ENCODE measurements around the gene UGT1A4.

The UGT1A4 gene

DNA sequence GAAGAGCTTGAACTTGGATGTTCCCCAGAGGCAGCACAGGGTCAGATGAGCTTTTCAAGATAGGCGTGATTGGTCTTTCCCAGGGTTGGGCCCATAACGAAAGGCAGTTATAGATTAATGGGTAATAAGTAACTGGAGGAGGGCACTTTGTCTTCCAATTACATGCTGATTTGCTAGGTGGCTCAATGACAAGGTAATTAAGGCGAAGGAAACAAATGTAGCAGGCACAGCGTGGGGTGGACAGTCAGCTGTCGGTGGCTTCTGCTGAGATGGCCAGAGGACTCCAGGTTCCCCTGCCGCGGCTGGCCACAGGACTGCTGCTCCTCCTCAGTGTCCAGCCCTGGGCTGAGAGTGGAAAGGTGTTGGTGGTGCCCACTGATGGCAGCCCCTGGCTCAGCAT, at the start of gene UGT1A4:
TSS of gene UGT1A4 (plus strand) at position 185 of the 400 bp plus-strand sequence. CDS start at position 270, 85 bp downstream.
- no peak for DNase-seq

DNA sequence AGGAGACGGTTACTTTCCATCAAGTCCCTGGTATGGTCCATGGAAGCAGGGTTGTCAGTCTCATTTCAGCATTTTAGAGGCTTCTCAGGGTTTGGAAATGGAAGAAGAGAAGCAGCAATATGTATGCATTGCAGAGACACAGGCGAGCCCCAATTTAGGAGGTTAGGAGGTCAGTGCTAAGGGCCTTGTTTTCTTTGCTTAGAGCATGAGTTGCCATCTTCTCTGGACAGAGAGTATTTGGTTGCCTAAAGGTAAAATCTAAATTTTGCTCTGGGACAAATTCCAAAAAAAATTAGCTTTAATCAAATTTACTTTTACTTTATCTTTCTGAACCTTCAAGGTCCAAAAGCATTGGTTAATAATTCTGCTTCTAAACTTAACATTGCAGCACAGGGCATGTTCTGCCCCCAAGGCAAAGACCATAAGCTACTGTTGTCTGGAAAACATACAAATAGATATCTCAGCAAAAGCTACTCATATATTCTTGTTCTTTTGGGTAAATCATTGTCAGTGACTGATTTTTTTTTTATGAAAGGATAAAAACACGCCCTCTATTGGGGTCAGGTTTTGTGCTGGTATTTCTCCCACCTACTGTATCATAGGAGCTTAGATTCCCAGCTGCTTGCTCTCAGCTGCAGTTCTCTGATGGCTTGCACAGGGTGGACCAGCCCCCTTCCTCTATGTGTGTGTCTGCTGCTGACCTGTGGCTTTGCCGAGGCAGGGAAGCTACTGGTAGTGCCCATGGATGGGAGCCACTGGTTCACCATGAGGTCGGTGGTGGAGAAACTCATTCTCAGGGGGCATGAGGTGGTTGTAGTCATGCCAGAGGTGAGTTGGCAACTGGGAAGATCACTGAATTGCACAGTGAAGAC, 47.0 kb upstream of the UGT1A4 start, which contains the start of gene UGT1A9:
TSS of gene UGT1A9 (plus strand) at position 609 of the 872 bp plus-strand sequence. CDS start at position 646, 37 bp downstream.
- no peak for DNase-seq

DNA sequence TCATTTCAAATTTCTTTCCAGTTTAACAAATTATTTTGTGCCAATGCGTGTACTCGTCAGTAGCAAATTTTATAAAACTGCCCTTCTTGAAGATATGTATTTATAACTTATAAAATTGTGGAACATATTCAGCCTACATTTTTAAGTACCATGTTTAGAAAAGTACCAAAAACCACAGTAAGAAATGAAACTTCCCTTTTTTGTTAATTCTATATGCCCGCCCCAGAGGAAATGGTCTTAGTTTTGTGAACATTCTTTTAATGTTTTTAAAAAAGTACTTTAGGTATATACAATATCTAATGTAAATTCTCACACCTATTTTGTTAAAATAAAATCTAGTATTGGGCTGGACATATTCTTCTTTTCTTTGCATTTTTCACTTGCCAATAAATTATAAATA, 45.6 kb upstream of the UGT1A4 start:
- no peak for DNase-seq

GRCh38 chr2:233673896-233674295, 44.6 kb upstream of the UGT1A4 start:
- peak; percentile 50 for DNase-seq

DNA sequence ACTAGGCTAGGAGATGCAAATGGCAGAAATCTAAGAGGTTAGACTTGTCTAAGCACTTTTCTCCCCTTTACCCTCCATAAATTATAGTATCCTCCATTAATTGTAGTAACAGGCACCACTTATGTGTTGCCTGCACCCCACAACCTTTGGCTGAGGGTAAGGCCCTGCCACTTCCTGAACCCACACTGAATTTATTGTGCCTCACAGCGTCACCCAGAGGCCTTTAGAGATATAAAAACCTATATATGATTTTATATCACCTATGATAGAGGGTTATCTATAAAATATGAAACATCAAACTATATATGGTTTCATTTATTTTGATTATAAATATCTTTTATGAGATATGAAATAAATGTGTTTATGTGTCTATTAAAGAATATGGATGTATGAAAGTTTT, 44.2 kb upstream of the UGT1A4 start:
- DNase-seq: no peak

- DNase-seq: no peak
Measured at GRCh38 chr2:233674995-233675394, 43.5 kb upstream of the UGT1A4 start.

GRCh38 chr2:233676046-233676445, 42.5 kb upstream of the UGT1A4 start:
- peak; percentile 73 for DNase-seq

DNA sequence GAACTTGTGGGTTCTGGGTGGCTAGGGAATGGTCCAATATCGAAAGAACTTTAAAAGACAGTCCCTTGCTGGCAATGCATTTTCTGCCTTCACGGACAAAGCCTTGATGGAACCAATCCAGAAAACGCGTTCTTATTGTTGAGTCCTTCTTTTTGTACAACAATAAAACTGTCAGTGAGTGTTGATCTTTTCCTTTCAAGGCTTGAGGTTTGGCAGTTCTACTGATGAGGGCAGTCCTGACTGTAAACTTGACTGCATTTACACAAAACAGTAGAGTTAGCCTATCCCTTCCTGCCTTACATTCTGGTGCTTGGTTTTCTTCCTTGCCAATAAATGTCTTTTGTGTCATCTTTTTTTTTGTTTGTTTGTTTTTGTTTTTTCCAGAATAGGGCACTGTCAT, 39.3 kb upstream of the UGT1A4 start:
- DNase-seq: no peak

- no peak for DNase-seq
Measured at GRCh38 chr2:233680361-233681045, 38.0 kb upstream of the UGT1A4 start.

GRCh38 chr2:233681521-233682099, 36.9 kb upstream of the UGT1A4 start, which contains the start of gene UGT1A7:
Gene UGT1A7 (plus strand): TSS chr2:233681901. CDS start chr2:233681938, 37 bp downstream.
- DNase-seq: no peak

GRCh38 chr2:233684640-233685039, 33.9 kb upstream of the UGT1A4 start:
- no peak for DNase-seq

DNA sequence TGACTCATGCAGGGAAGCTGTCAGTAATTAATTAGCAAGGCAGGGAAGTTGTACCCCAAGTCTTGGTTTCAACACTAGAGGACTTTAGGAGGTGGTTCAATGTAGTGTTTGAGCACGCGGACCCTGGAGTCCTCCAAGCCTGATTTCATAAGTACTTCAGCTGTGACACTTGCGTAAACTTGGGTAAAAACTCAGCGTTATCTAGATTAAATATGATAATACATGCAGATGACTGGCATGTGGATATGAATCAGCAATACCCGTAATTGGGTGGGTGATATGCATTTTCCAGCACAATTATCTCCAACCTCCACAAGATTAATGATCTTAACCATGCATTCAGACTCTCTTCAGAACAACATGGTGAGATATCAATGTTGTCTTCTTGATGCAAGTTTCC, 31.6 kb upstream of the UGT1A4 start:
- DNase-seq: no peak

GRCh38 chr2:233688341-233688740, 30.2 kb upstream of the UGT1A4 start:
- DNase-seq: no peak

DNA sequence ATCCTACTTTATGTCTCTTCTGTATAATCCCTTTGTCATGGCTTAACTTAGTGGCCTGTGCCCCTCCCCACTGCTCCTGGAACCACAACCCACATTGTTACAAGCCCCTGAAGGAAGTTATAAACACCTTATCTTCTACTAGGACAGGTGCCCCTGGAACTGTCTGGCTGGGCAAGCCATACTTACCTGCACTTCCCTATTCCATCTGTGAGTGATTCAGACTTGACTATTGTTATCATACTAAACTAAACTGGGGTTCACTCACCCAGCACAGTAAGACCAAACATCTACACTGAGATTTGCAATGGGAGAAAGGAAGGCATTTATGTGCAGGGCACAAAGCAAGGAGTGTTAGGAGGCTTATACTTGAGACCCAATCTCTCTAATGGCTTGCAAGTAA, 29.5 kb upstream of the UGT1A4 start:
- DNase-seq: no peak

- DNase-seq: no peak
Measured at GRCh38 chr2:233689501-233689900, 29.0 kb upstream of the UGT1A4 start.

GRCh38 chr2:233690444-233690843, 28.1 kb upstream of the UGT1A4 start:
- peak; percentile 26 for DNase-seq

DNA sequence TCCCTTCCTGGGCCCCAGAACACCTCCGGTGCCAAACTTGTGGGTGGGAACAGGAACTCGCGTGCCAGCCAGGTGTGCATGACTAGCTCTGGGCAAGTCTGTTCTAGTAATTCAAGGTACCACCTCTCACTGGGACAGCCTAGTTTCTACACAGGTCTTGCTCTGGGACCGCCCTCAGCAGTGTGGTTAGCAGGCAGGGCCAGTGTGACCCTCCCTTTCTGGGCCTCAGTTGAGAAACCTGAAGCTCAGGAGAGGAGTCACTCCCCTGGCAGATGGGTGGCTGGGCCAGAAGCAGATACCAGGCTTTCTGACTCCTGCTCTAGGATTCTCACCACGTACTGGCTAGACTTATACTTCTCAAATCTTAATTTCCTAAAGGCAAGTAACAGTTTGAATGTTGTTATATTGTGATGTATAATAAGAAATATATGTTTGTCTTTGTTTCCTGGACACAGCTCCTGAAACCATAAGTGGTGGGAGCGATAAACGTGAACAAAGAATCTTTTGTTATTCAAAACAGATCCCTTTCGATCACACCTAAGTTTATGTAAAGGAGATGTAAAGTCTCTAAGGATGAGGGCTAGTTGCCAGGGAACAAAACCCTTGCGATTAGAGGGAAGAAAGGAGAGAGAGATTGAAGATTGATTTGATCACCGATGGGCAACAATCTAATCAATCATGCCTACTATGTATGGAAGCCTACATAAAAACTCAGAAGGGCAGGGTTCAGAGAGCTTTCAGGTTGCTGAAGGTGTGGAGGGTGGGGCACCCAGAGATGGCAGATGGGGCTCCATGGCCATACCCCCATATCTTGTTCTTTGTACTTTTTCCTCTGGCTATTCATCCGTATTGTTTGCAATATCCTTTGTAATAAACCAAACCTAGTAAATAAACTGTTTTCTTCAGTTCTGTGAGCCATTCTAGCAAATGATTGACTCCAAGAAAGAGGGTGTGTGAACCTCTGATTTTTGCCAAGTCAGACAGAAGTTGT, 26.8 kb upstream of the UGT1A4 start:
- DNase-seq: no peak

GRCh38 chr2:233692648-233693047, 25.9 kb upstream of the UGT1A4 start, which contains the start of gene UGT1A6:
Gene UGT1A6 (plus strand): TSS chr2:233692890. CDS start chr2:233693005, 115 bp downstream.
- no peak for DNase-seq

DNA sequence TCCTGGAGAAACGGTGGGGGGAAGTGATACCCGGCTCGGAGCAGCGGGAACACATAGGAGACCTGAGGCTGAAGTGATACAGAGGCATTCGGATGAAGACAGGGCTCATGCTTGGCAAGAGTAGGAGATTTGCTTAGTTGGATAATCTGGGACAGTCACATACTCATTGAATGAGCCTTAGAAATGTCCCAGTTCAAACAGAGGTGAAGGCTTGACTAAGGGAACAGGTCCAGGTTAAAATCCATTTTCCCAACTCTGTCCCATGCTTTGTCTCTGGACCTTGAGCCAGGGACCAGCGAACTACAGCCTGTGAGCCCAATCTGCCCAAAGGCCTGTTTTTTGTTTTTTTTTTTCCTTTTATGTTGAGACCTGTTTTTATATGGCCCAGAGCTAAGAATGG, 24.6 kb upstream of the UGT1A4 start:
- no peak for DNase-seq

- no peak for DNase-seq
Measured at GRCh38 chr2:233698740-233699139, 19.8 kb upstream of the UGT1A4 start.

GRCh38 chr2:233699424-233700027, 19.0 kb upstream of the UGT1A4 start:
- DNase-seq: no peak
